Loucy (cell line): ENCODE measurements around the gene RACGAP1.

ENCODE experiments used
- H2AFZ ChIP-seq: fragments of 200-600 bp; sonication (generic); 2 replicates; pipeline ENCODE4 v1.6.0; 2016; ENCODE audit warnings: antibody characterized with exemption, mild to moderate bottlenecking, low read length, moderate library complexity
- H3F3A ChIP-seq: fragments of 200-600 bp; 2 replicates; pipeline ENCODE4 v1.6.0; 2016; ENCODE audit warnings: antibody characterized with exemption, low read depth, mild to moderate bottlenecking
- H3K27me3 ChIP-seq: fragments of 200-600 bp; sonication (generic); 2 replicates; pipeline ENCODE4 v1.6.1; 2014; ENCODE audit warnings: low read length, mild to moderate bottlenecking; ENCODE audit not compliant: insufficient read depth, poor library complexity, severe bottlenecking
- H3K36me3 ChIP-seq: fragments of 200-600 bp; sonication (generic); 2 replicates; pipeline ENCODE4 v1.6.1; 2016; ENCODE audit warnings: low read length; ENCODE audit not compliant: insufficient read depth
- H3K4me1 ChIP-seq: fragments of 200-600 bp; sonication (generic); 2 replicates; pipeline ENCODE4 v1.5.1; 2014; ENCODE audit warnings: low read length, mild to moderate bottlenecking; ENCODE audit not compliant: insufficient read depth, poor library complexity, severe bottlenecking
- H3K4me2 ChIP-seq: fragments of 200-600 bp; sonication (generic); 2 replicates; pipeline ENCODE4 v1.6.0; 2014; ENCODE audit warnings: antibody characterized with exemption, low read length, low read depth, mild to moderate bottlenecking; ENCODE audit not compliant: poor library complexity, severe bottlenecking
- H3K4me3 ChIP-seq: fragments of 200-600 bp; sonication (generic); 2 replicates; pipeline ENCODE4 v1.5.1; 2014; ENCODE audit warnings: low read length, mild to moderate bottlenecking, mixed read lengths; ENCODE audit not compliant: poor library complexity, severe bottlenecking
- H3K79me2 ChIP-seq: fragments of 200-600 bp; sonication (generic); 2 replicates; pipeline ENCODE4 v1.6.1; 2014; ENCODE audit warnings: low read length; ENCODE audit not compliant: insufficient read depth
- H3K9ac ChIP-seq: fragments of 200-600 bp; sonication (generic); 2 replicates; pipeline ENCODE4 v1.6.0; 2014; ENCODE audit warnings: mild to moderate bottlenecking, low read depth, low read length, moderate library complexity; ENCODE audit not compliant: poor library complexity, severe bottlenecking
- H3K9me2 ChIP-seq: fragments of 200-600 bp; sonication (generic); replicated peaks from 2 replicates; pipeline ENCODE4 v1.6.1; 2016; ENCODE audit warnings: low read depth, low read length, mixed read lengths
- H3K9me3 ChIP-seq: fragments of 200-600 bp; sonication (generic); 2 replicates; pipeline ENCODE4 v1.6.1; 2014; ENCODE audit warnings: mild to moderate bottlenecking, antibody characterized with exemption, low read length, low read depth; ENCODE audit not compliant: insufficient read depth
- H4K20me1 ChIP-seq: fragments of 200-600 bp; sonication (generic); 2 replicates; pipeline ENCODE4 v1.6.0; 2014; ENCODE audit warnings: antibody characterized with exemption, low read length, mild to moderate bottlenecking; ENCODE audit not compliant: insufficient read depth, poor library complexity, severe bottlenecking
- CTCF ChIP-seq: fragments of 200-600 bp; sonication (generic); conservative IDR thresholded peaks from 2 replicates; pipeline ENCODE4 v1.5.1; 2014; ENCODE audit warnings: mild to moderate bottlenecking, antibody characterized with exemption, low read length
- EZH2phosphoT487 ChIP-seq: fragments of 200-600 bp; IDR thresholded peaks from 2 replicates; pipeline ENCODE4 v1.6.1; 2018; ENCODE audit warnings: antibody characterized with exemption, mild to moderate bottlenecking, moderate library complexity, borderline replicate concordance

Gene RACGAP1

GRCh38 chr12:50050119-50050385 is 24.8 kb upstream of the RACGAP1 start:
- Histone ChIP-seq H3K79me2 (no peaks in the 10 kb centered on the region), H2AFZ (no peak overlapping the region), H3K36me3 (no peaks in the 10 kb centered on the region), H3K4me2 (no peak overlapping the region), H3K9ac (no peak overlapping the region), H3K9me2 (no peaks in the 10 kb centered on the region), H3K4me1 (no peaks in the 10 kb centered on the region), H3K4me3 (no peak overlapping the region), H3F3A (no peaks in the 10 kb centered on the region), H3K27me3 (no peaks in the 10 kb centered on the region), H3K9me3 (no peaks in the 10 kb centered on the region), H4K20me1 (no peaks in the 10 kb centered on the region)
- no peak for TF ChIP-seq EZH2phosphoT487

- Histone ChIP-seq H3K9ac (no peak overlapping the region), H3K4me1 (no peaks in the 10 kb centered on the region), H3K36me3 (no peaks in the 10 kb centered on the region), H3K9me2 (no peaks in the 10 kb centered on the region), H3K4me2 (no peak overlapping the region), H3F3A (no peaks in the 10 kb centered on the region), H3K79me2 (no peaks in the 10 kb centered on the region), H3K9me3 (no peaks in the 10 kb centered on the region), H4K20me1 (no peaks in the 10 kb centered on the region), H3K4me3 (no peak overlapping the region), H2AFZ (no peak overlapping the region), H3K27me3 (no peaks in the 10 kb centered on the region)
- TF ChIP-seq CTCF (no peak), EZH2phosphoT487 (no peak)
Observed at GRCh38 chr12:50049254-50050118, 24.2 kb upstream of the RACGAP1 start.

- no peaks in the 10 kb centered on the region for H3K79me2 ChIP-seq
- H3K4me3 ChIP-seq: no peak overlapping the region
- no peaks in the 10 kb centered on the region for H3K9me3 ChIP-seq
- no peaks in the 10 kb centered on the region for H3F3A ChIP-seq
- H3K36me3 ChIP-seq: no peaks in the 10 kb centered on the region
- no peak overlapping the region for H3K4me2 ChIP-seq
- H3K27me3 ChIP-seq: no peaks in the 10 kb centered on the region
- TF ChIP-seq CTCF (no peak), EZH2phosphoT487 (no peak)
- no peak overlapping the region for H2AFZ ChIP-seq
- H3K4me1 ChIP-seq: no peaks in the 10 kb centered on the region
- H3K9ac ChIP-seq: no peak overlapping the region
- no peaks in the 10 kb centered on the region for H4K20me1 ChIP-seq
- H3K9me2 ChIP-seq: no peaks in the 10 kb centered on the region
Observed at GRCh38 chr12:50047693-50048250, 22.5 kb upstream of the RACGAP1 start.

- H3K4me1 ChIP-seq: no peaks in the 10 kb centered on the region
- H3K27me3 ChIP-seq: no peaks in the 10 kb centered on the region
- no peaks in the 10 kb centered on the region for H3K9me3 ChIP-seq
- H3K9me2 ChIP-seq: no peaks in the 10 kb centered on the region
- no peak overlapping the region for H2AFZ ChIP-seq
- no peak overlapping the region for H3K9ac ChIP-seq
- H3F3A ChIP-seq: no peaks in the 10 kb centered on the region
- no peaks in the 10 kb centered on the region for H3K79me2 ChIP-seq
- H3K4me3 ChIP-seq: no peak overlapping the region
- H4K20me1 ChIP-seq: no peaks in the 10 kb centered on the region
- H3K4me2 ChIP-seq: no peak overlapping the region
- TF ChIP-seq EZH2phosphoT487: no peak
- H3K36me3 ChIP-seq: no peaks in the 10 kb centered on the region
Observed at GRCh38 chr12:50043854-50044253, 18.6 kb upstream of the RACGAP1 start.
